ENCODE results near the gene TMC4. TPM values are rescaled to one million over a fixed set of nuclear protein-coding genes. Genes with fewer than 3 reads are reported as not detected.

Gene TMC4
- total RNA-seq, 3 donors from 2014 or later: 0.48 to 41.6 (median 38.0) TPM

DNA sequence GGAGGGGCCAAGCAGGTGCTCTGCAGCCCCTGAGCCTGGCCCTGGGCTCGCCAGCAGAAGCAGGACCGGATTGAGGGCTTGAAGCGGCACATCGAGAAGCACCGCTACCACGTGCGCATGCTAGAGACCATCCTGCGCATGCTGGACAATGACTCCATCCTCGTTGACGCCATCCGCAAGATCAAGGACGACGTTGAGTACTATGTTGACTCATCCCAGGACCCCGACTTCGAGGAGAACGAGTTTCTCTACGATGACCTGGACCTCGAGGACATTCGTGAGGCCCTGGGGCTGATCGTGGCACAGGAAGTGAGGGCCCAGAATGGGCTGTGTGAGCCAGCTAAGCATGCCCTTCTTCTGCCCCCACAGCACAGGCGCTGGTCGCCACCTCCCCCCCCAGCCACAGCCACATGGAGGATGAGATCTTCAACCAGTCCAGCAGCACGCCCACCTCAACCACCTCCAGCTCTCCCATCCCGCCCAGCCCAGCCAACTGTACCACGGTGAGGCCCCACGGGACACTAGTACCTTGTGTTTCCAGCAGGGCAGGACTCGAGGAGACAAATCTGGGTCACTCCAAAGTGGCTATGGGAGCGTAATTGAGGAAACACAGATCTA lies 27.3 kb downstream of the TMC4 start:
- Histone ChIP-seq H3K27ac (no peak overlapping the region), H3K4me3 (no peak overlapping the region), H3K36me3 (peaks cover 22% of the 10 kb centered on the region), H3K4me1 (no peaks in the 10 kb centered on the region), H3K27me3 (no peaks in the 10 kb centered on the region), H3K9me3 (no peaks in the 10 kb centered on the region)
- DNase-seq (ENCODE audit: low spot score in 2 of 2): no peak
- TF ChIP-seq POLR2A (IDR thresholded peaks at IDR 0.05) (no peak), POLR2AphosphoS5 (IDR thresholded peaks at IDR 0.05) (no peak)
- TF ChIP-seq, protein P1, sequence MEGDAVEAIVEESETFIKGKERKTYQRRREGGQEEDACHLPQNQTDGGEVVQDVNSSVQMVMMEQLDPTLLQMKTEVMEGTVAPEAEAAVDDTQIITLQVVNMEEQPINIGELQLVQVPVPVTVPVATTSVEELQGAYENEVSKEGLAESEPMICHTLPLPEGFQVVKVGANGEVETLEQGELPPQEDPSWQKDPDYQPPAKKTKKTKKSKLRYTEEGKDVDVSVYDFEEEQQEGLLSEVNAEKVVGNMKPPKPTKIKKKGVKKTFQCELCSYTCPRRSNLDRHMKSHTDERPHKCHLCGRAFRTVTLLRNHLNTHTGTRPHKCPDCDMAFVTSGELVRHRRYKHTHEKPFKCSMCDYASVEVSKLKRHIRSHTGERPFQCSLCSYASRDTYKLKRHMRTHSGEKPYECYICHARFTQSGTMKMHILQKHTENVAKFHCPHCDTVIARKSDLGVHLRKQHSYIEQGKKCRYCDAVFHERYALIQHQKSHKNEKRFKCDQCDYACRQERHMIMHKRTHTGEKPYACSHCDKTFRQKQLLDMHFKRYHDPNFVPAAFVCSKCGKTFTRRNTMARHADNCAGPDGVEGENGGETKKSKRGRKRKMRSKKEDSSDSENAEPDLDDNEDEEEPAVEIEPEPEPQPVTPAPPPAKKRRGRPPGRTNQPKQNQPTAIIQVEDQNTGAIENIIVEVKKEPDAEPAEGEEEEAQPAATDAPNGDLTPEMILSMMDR (IDR thresholded peaks at IDR 0.05): no peak
- intact Hi-C loops (cut with DNase I; ENCODE audit: low total_unique reads): no loop called here

DNA sequence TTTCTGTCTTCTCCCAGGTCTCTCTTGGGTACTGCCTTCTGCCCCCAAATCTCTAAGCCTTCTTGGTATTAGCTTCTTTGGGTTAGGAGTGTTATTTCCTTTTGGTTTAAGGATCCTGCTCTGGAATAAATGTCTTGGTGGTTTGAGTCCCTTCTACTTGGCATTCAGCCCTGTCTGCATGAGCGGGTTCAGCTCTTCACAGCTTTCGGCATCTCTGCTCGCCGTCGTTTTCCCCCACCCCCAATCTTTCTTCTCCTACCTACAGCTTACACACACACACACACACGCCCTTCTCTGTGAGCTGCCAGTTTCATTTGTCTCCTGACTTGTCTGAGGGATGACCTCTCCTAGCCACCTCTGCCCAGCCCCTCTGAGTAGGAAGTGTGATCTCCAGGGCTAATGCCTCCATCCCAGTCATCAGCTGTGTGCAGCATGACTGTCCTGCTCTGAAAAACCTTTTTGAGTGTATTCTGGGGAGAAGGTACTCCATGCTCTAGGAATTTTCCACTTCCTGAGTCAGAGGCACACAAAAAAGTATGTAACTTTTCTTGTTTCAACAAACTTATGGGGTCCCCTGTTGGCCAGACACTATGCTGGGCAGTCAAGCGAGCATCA lies 30.7 kb downstream of the TMC4 start:
- DNase-seq (ENCODE audit: low spot score in 2 of 2): no peak
- intact Hi-C loops (cut with DNase I; ENCODE audit: low total_unique reads): no loop called here
- Histone ChIP-seq H3K36me3 (peaks cover 18% of the 10 kb centered on the region), H3K27ac (no peak overlapping the region), H3K4me3 (no peak overlapping the region), H3K27me3 (no peaks in the 10 kb centered on the region), H3K4me1 (peaks cover 0 to 14% of the 10 kb centered on the region in 2 donors), H3K9me3 (no peaks in the 10 kb centered on the region)
- TF ChIP-seq POLR2AphosphoS5 (IDR thresholded peaks at IDR 0.05): no peak
- no peak for TF ChIP-seq POLR2A (IDR thresholded peaks at IDR 0.05)
- TF ChIP-seq, protein P1 (IDR thresholded peaks at IDR 0.05): no peak

DNA sequence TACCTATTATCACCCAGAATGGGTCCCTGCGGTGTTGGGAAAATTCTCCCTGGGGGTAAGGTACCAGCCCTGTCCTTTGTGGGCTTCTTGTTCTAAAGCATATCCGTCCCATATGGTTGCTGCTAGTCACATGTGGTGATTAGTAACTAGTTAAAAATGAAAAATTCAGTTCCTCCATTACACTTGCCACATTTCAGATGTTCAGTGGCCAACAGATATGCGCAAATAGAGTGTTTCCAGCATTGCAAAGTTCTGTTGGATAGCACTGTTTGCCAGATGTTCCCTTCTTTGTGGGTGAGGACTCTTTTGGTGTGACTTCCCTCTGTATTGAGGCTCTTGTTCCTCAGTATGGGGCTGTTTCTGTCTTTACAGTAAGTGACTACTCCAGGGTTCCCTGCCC lies 31.6 kb downstream of the TMC4 start:
- no peak for DNase-seq (ENCODE audit: low spot score in 2 of 2)
- Histone ChIP-seq H3K27ac (no peak overlapping the region), H3K4me3 (no peak overlapping the region), H3K9me3 (no peaks in the 10 kb centered on the region), H3K4me1 (peaks cover 5 to 14% of the 10 kb centered on the region in 2 donors), H3K27me3 (no peaks in the 10 kb centered on the region), H3K36me3 (peaks cover 18% of the 10 kb centered on the region)
- no peak for TF ChIP-seq POLR2AphosphoS5 (IDR thresholded peaks at IDR 0.05)
- TF ChIP-seq, protein P1 (IDR thresholded peaks at IDR 0.05): no peak
- TF ChIP-seq POLR2A (IDR thresholded peaks at IDR 0.05): no peak
- intact Hi-C loops (cut with DNase I; ENCODE audit: low total_unique reads): no loop called here

DNA sequence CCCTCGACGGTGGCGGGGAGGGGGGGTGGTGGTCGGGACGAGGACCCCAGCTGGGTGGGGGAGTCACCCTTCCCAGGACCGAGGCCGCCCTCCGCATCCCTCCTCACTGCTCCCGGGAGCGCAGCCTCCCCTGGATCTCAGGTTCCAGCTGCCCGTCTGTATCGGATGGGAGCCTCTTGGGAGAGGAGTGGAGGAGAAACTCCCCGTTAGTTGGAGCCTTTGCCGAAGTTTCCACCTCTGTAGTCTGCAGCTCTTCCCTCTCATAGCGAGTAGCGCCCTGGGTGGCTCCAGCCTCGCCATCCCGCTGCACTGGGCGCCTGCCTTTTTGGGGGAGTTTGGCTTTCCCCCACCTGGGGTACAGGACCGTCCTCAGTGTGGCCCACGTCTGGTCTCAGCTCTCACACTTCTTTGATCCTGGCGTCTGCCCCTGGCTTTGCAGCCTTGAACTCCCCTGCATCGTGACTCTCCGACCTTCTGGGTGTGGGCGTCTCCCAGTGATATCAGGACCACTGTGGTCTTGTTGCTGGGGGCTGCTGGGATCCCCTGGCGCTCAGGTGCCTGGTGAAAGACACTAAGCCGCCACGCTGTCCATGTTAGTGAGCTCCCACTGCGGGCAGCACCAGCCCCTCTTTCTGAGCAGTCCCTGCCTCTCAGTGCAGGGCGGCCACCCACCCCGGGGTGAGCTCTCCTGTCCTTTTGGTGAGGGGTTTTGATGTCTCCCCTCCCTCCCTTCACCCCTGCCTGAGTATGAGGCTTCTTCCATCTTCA lies 34.3 kb downstream of the TMC4 start:
- Histone ChIP-seq H3K4me3 (peak overlapping the region; percentile 97 to 100 (median 100)), H3K36me3 (peaks cover 5% of the 10 kb centered on the region), H3K4me1 (peaks cover 8 to 20% of the 10 kb centered on the region in 2 donors), H3K9me3 (no peaks in the 10 kb centered on the region), H3K27ac (peak overlapping the region; percentile 97 to 98), H3K27me3 (no peaks in the 10 kb centered on the region)
- TF ChIP-seq, protein P1 (IDR thresholded peaks at IDR 0.05): no peak
- TF ChIP-seq POLR2A (IDR thresholded peaks at IDR 0.05) (no peak), POLR2AphosphoS5 (IDR thresholded peaks at IDR 0.05) (no peak)
- DNase-seq (ENCODE audit: low spot score in 2 of 2): no peak
- intact Hi-C loops (cut with DNase I; ENCODE audit: low total_unique reads): no loop called here
